Psoas muscle (tissue), 8 donors: ENCODE results near the gene COQ9. TPM values are rescaled to one million over a fixed set of nuclear protein-coding genes. Genes with fewer than 3 reads are reported as not detected.

Source experiments
- ATAC-seq, 4 donors: fragments of 200-7000 bp; cut with Tn5 transposase; one replicate each; pipeline ENCODE4 v1.9.1; 2020; ENCODE audit warnings: moderate library complexity in 3 of 4, mild to moderate bottlenecking in 2 of 4
- DNase-seq, 2 donors: peaks; one replicate each; pipeline ENCODE4 v3.0.0-alpha.2; 2020
- H3K27ac ChIP-seq: fragments of 200-600 bp; one replicate; pipeline ENCODE4 v1.8.0; 2022
- H3K27me3 ChIP-seq, 3 donors: fragments of 200-600 bp in 1 of 3; one replicate each; pipeline versions ENCODE4 v1.6.1 to v1.8.0; 2013 to 2022; ENCODE audit warnings: low read length in 2 of 3, mild to moderate bottlenecking in 2 of 3, moderate library complexity in 1 of 3; ENCODE audit not compliant: insufficient read depth in 3 of 3
- H3K36me3 ChIP-seq, 2 donors: fragments of 200-600 bp in 1 of 2; one replicate each; pipeline versions ENCODE4 v1.6.1 to v1.8.0; 2013 to 2022; ENCODE audit warnings: low read depth in 1 of 2, mild to moderate bottlenecking in 1 of 2, moderate library complexity in 1 of 2; ENCODE audit not compliant: insufficient read depth in 1 of 2
- H3K4me1 ChIP-seq: fragments of 200-600 bp; one replicate; pipeline ENCODE4 v1.8.0; 2022
- H3K4me3 ChIP-seq: fragments of 200-600 bp; one replicate; pipeline ENCODE4 v1.8.0; 2022; ENCODE audit warnings: mild to moderate bottlenecking
- H3K9me3 ChIP-seq: fragments of 200-600 bp; one replicate; pipeline ENCODE4 v1.8.0; 2022
- CTCF ChIP-seq: fragments of 200-600 bp; IDR thresholded peaks from one replicate; pipeline ENCODE4 v1.8.0; 2022; ENCODE audit warnings: antibody characterized with exemption
- WGBS, 3 donors: extraction: QIAGEN DNeasy Blood & Tissue Kit; methylation state at CpG; one replicate each; pipeline versions ENCODE4 v1.1.6 to v1.1.7; 2013; 5-methylcytosine and 5-hydroxymethylcytosine counted together
- intact Hi-C, 2 donors: fragments of 100-400 bp; cut with DNase I; formaldehyde crosslinking; loops; one replicate each; pipeline versions ENCODE4 v1.11.0 to v1.14.2; 2022
- polyA plus RNA-seq, 3 donors: library from polyadenylated mRNA; stranded (reverse); fragments of 200-250 nt; gene quantifications; one replicate each; pipeline ENCODE4 v1.2.3, GENCODE V29; 2013
- total RNA-seq, 4 donors: library from RNA; stranded (reverse); fragmentation: NEBNext Ultra II Directional in 2 of 4; extraction: Animal tissue kit (Norgen Biotek cat#: 25700) in 2 of 4; gene quantifications; one replicate each; pipeline versions ENCODE4 v1.2.1 to v1.2.4, GENCODE V29; 2021 to 2023
- donor health status: healthy with polysubstance abuse.
- donor health status: DM: no; HTN: no; CAD: no; lungs with moderate emphysema.
- donor health status: Bipolar disorder and iron deficiency.
- donor health status: healthy.
- donor health status: DM: yes; HTN: yes; CAD: no.
- donor health status: DM: no; HTN: no; CAD: no.
- donor health status: DM: no; HTN: no; CAD: no.
- donor health status: DM: yes; HTN: yes; CAD: no.

The COQ9 gene
- total and polyA plus RNA-seq, 7 donors = 85.0 to 184 (median 149) TPM

- DNase-seq (no peak), ATAC-seq (no peak)
- TF ChIP-seq CTCF = no peak
- Histone ChIP-seq H3K9me3 (no peaks in the 10 kb centered on the region), H3K4me1 (peaks cover 38% of the 10 kb centered on the region), H3K27me3 (no peaks in the 10 kb centered on the region), H3K27ac (peak overlapping the region; percentile 33), H3K36me3 (peaks cover 4 to 13% of the 10 kb centered on the region in 2 donors), H3K4me3 (no peak overlapping the region)
- intact Hi-C loops = no loop called here
- WGBS, 3 donors = 58 to 81% (median 69%) methylated on average over 3 of the region's 3 CpGs
Measured at GRCh38 chr16:57444711-57445110, 2.6 kb upstream of the COQ9 start.

- TF ChIP-seq CTCF = no peak
- Histone ChIP-seq H3K27me3 (no peaks in the 10 kb centered on the region), H3K27ac (no peak overlapping the region), H3K4me3 (no peak overlapping the region), H3K9me3 (no peaks in the 10 kb centered on the region), H3K36me3 (peaks cover 4 to 6% of the 10 kb centered on the region in 2 donors), H3K4me1 (peaks cover 39% of the 10 kb centered on the region)
- no peak for DNase-seq
- intact Hi-C loops = no loop called here
- WGBS, 3 donors = 90 to 100% (median 96%) methylated on average over 2 of the region's 2 CpGs
- no peak for ATAC-seq
Measured at GRCh38 chr16:57445510-57445909, 1.8 kb upstream of the COQ9 start.

DNA sequence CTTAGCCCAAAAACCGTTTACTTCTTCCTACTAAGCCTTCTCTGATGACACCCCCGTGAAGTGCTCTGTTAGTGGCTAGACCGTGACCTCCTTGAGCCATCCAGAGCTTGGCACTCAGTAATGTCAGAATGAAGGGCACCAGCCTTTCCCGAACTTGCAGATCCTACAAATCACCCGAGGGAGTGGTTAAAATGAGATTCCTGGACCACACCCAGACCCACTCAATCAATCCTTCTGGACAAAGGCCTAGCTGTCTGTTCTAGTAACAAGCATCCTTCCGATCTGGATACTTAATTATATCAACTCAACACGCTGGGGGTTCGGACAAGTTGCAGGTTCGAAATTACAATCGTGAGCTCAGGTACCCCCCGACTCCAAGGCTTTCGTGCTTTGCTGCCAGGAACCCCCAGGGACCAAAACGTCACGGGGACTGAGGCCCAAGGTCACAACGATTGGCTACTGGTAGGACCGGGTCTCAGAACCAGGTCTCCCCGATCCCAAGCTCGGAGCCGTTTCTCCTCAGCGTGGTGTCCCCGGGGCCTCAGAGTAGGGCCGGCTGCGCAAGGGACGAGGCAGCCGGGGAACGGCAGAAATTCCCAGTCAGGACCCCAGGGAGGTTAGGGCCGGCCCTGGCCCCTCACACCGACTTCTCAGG, 621 bp upstream of the COQ9 start:
- peak overlapping the region; percentile 86 for H3K4me3 ChIP-seq
- TF ChIP-seq CTCF = no peak
- ATAC-seq = peak; percentile 23 to 44 (median 30)
- H3K9me3 ChIP-seq = no peaks in the 10 kb centered on the region
- H3K36me3 ChIP-seq = peaks cover 0 to 12% of the 10 kb centered on the region in 2 donors
- WGBS, 3 donors = 1 to 2% (median 2%) methylated on average over 25 to 28 of the region's 28 CpGs
- peak; percentile 46 to 72 for DNase-seq
- intact Hi-C loops = no loop called here
- H3K27me3 ChIP-seq = no peaks in the 10 kb centered on the region
- peaks cover 39% of the 10 kb centered on the region for H3K4me1 ChIP-seq
- peak overlapping the region; percentile 91 for H3K27ac ChIP-seq

DNA sequence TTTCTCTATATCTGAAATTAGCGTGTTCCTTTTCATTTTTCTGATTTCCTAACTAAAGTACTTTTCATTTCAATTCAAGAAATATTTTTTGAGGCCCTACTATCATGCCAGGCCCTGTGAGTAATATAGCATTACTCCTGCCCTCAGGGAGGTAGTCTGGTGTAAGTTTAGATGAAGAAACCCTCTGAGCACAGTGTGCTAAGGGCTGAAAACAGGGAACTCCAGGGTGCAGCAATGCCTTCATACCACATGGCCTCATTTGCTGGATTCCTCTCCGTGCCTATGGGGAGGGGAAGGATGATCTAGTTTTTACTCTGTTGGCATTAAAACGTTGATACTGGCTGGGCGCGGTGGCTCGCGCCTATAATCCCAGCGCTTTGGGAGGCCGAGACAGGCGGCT, 4.7 kb downstream of the COQ9 start:
- peaks cover 14 to 66% of the 10 kb centered on the region in 2 donors for H3K36me3 ChIP-seq
- DNase-seq (no peak), ATAC-seq (no peak)
- peaks cover 17% of the 10 kb centered on the region for H3K4me1 ChIP-seq
- H3K27ac ChIP-seq = no peak overlapping the region
- intact Hi-C loops = no loop called here
- WGBS, 3 donors = 90 to 93% (median 92%) methylated on average over 10 of the region's 10 CpGs
- H3K4me3 ChIP-seq = no peak overlapping the region
- no peaks in the 10 kb centered on the region for H3K27me3 ChIP-seq
- H3K9me3 ChIP-seq = no peaks in the 10 kb centered on the region
- no peak for TF ChIP-seq CTCF
